ENCODE data around the gene PPARA.

GRCh38 chr22:46224044-46224897, 73.9 kb downstream of the PPARA start:
- TF ChIP-seq, protein P1, sequence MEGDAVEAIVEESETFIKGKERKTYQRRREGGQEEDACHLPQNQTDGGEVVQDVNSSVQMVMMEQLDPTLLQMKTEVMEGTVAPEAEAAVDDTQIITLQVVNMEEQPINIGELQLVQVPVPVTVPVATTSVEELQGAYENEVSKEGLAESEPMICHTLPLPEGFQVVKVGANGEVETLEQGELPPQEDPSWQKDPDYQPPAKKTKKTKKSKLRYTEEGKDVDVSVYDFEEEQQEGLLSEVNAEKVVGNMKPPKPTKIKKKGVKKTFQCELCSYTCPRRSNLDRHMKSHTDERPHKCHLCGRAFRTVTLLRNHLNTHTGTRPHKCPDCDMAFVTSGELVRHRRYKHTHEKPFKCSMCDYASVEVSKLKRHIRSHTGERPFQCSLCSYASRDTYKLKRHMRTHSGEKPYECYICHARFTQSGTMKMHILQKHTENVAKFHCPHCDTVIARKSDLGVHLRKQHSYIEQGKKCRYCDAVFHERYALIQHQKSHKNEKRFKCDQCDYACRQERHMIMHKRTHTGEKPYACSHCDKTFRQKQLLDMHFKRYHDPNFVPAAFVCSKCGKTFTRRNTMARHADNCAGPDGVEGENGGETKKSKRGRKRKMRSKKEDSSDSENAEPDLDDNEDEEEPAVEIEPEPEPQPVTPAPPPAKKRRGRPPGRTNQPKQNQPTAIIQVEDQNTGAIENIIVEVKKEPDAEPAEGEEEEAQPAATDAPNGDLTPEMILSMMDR (IDR thresholded peaks at IDR 0.05), result no peak
- no peak for TF ChIP-seq POLR2A (IDR thresholded peaks at IDR 0.05)
